Activated CD4-positive, alpha-beta T cell treated with anti-CD3 and anti-CD28 coated beads, Interleukin-2, amount 10 ng/mL, durations not matched to agents 24 days and 14 days (primary cell): Measurements from ENCODE around the gene MAGI2. TPM values are rescaled to one million over a fixed set of nuclear protein-coding genes. Genes with fewer than 3 reads are reported as not detected.
A peak's percentile ranks its signal among the peaks of the same experiment; 100 is the strongest.

Experiments
- DNase-seq: peaks from one replicate; pipeline ENCODE4 v3.0.0; 2022
- H3K27ac Mint-ChIP-seq: one replicate; pipeline ENCODE4 v1.8.0; 2022; ENCODE audit warnings: mild to moderate bottlenecking, mixed read lengths
- H3K27me3 Mint-ChIP-seq: one replicate; pipeline ENCODE4 v1.8.0; 2022; ENCODE audit warnings: mixed read lengths
- H3K36me3 Mint-ChIP-seq: one replicate; pipeline ENCODE4 v1.8.0; 2022; ENCODE audit warnings: low read depth, mild to moderate bottlenecking, mixed read lengths
- H3K4me1 Mint-ChIP-seq: one replicate; pipeline ENCODE4 v1.8.0; 2021; ENCODE audit warnings: mixed read lengths
- H3K4me3 Mint-ChIP-seq: one replicate; pipeline ENCODE4 v1.8.0; 2022; ENCODE audit warnings: mild to moderate bottlenecking, moderate library complexity, mixed read lengths
- H3K9me3 Mint-ChIP-seq: one replicate; pipeline ENCODE4 v1.8.0; 2021; ENCODE audit warnings: mixed read lengths
- intact Hi-C: fragments of 100-400 bp; cut with micrococcal nuclease; formaldehyde crosslinking; loops from one replicate; pipeline ENCODE4 v1.15.1; 2023
- total RNA-seq: library from RNA; stranded (reverse); gene quantifications from 2 replicates; pipeline ENCODE4 v1.2.3, GENCODE V29; 2022

Gene MAGI2
- total RNA-seq, 1 donor from 2014 or later, result 0.12 TPM

- Mint-ChIP-seq H3K36me3 (no peaks in the 10 kb centered on the region), H3K4me1 (no peaks in the 10 kb centered on the region), H3K4me3 (no peak overlapping the region), H3K27ac (no peak overlapping the region), H3K27me3 (peaks cover 7% of the 10 kb centered on the region), H3K9me3 (no peaks in the 10 kb centered on the region)
- DNase-seq, result peak; percentile 66
- intact Hi-C loops, result no loop called here
Measured at GRCh38 chr7:77989981-77990566, 1463.4 kb downstream of the MAGI2 start.

- H3K4me3 Mint-ChIP-seq, result no peak overlapping the region
- H3K27ac Mint-ChIP-seq, result no peak overlapping the region
- H3K4me1 Mint-ChIP-seq, result peaks cover 4% of the 10 kb centered on the region
- DNase-seq, result no peak
- H3K9me3 Mint-ChIP-seq, result no peaks in the 10 kb centered on the region
- intact Hi-C loops, result no loop called here
- H3K36me3 Mint-ChIP-seq, result no peaks in the 10 kb centered on the region
- H3K27me3 Mint-ChIP-seq, result peaks cover 7% of the 10 kb centered on the region
Measured at GRCh38 chr7:77985974-77986339, 1467.5 kb downstream of the MAGI2 start.

- DNase-seq, result no peak
- intact Hi-C loops, result no loop called here
- Mint-ChIP-seq H3K36me3 (no peaks in the 10 kb centered on the region), H3K27ac (no peak overlapping the region), H3K9me3 (no peaks in the 10 kb centered on the region), H3K4me3 (no peak overlapping the region), H3K27me3 (peaks cover 7% of the 10 kb centered on the region), H3K4me1 (peaks cover 4% of the 10 kb centered on the region)
Measured at GRCh38 chr7:77985232-77985973, 1468.1 kb downstream of the MAGI2 start.

GRCh38 chr7:77983973-77984372 is 1469.5 kb downstream of the MAGI2 start:
- H3K4me1 Mint-ChIP-seq, result peaks cover 4% of the 10 kb centered on the region
- intact Hi-C loops, result no loop called here
- no peak overlapping the region for H3K27ac Mint-ChIP-seq
- peaks cover 7% of the 10 kb centered on the region for H3K27me3 Mint-ChIP-seq
- H3K36me3 Mint-ChIP-seq, result no peaks in the 10 kb centered on the region
- no peaks in the 10 kb centered on the region for H3K9me3 Mint-ChIP-seq
- H3K4me3 Mint-ChIP-seq, result no peak overlapping the region
- DNase-seq, result no peak

GRCh38 chr7:77982926-77983550 is 1470.4 kb downstream of the MAGI2 start:
- Mint-ChIP-seq H3K27me3 (peaks cover 7% of the 10 kb centered on the region), H3K9me3 (no peaks in the 10 kb centered on the region), H3K4me3 (no peak overlapping the region), H3K4me1 (peaks cover 4% of the 10 kb centered on the region), H3K36me3 (no peaks in the 10 kb centered on the region), H3K27ac (no peak overlapping the region)
- intact Hi-C loops, result no loop called here
- DNase-seq, result no peak

- Mint-ChIP-seq H3K36me3 (no peaks in the 10 kb centered on the region), H3K27me3 (no peaks in the 10 kb centered on the region), H3K4me1 (peaks cover 4% of the 10 kb centered on the region), H3K27ac (no peak overlapping the region), H3K4me3 (no peak overlapping the region), H3K9me3 (no peaks in the 10 kb centered on the region)
- no peak for DNase-seq
- intact Hi-C loops, result no loop called here
Measured at GRCh38 chr7:77980087-77980713, 1473.3 kb downstream of the MAGI2 start.

- Mint-ChIP-seq H3K4me3 (no peak overlapping the region), H3K9me3 (no peaks in the 10 kb centered on the region), H3K4me1 (peaks cover 4% of the 10 kb centered on the region), H3K27ac (no peak overlapping the region), H3K36me3 (no peaks in the 10 kb centered on the region), H3K27me3 (no peaks in the 10 kb centered on the region)
- DNase-seq, result no peak
- intact Hi-C loops, result no loop called here
Measured at GRCh38 chr7:77979219-77979618, 1474.2 kb downstream of the MAGI2 start.

- H3K27ac Mint-ChIP-seq, result no peak overlapping the region
- no peaks in the 10 kb centered on the region for H3K4me1 Mint-ChIP-seq
- intact Hi-C loops, result no loop called here
- DNase-seq, result no peak
- H3K4me3 Mint-ChIP-seq, result no peak overlapping the region
- no peaks in the 10 kb centered on the region for H3K9me3 Mint-ChIP-seq
- no peaks in the 10 kb centered on the region for H3K27me3 Mint-ChIP-seq
- H3K36me3 Mint-ChIP-seq, result no peaks in the 10 kb centered on the region
Measured at GRCh38 chr7:77975672-77976480, 1477.6 kb downstream of the MAGI2 start.

- no peaks in the 10 kb centered on the region for H3K4me1 Mint-ChIP-seq
- H3K36me3 Mint-ChIP-seq, result no peaks in the 10 kb centered on the region
- no peaks in the 10 kb centered on the region for H3K9me3 Mint-ChIP-seq
- intact Hi-C loops, result no loop called here
- no peak overlapping the region for H3K27ac Mint-ChIP-seq
- DNase-seq, result no peak
- H3K27me3 Mint-ChIP-seq, result no peaks in the 10 kb centered on the region
- no peak overlapping the region for H3K4me3 Mint-ChIP-seq
Measured at GRCh38 chr7:77971726-77972125, 1481.7 kb downstream of the MAGI2 start.

GRCh38 chr7:77967429-77967828 is 1486.0 kb downstream of the MAGI2 start:
- Mint-ChIP-seq H3K9me3 (no peaks in the 10 kb centered on the region), H3K27me3 (no peaks in the 10 kb centered on the region), H3K27ac (no peak overlapping the region), H3K36me3 (no peaks in the 10 kb centered on the region), H3K4me1 (no peaks in the 10 kb centered on the region), H3K4me3 (no peak overlapping the region)
- intact Hi-C loops, result no loop called here
- no peak for DNase-seq
